DND-41 (cell line): ENCODE data around the gene MYH14.

Source experiments
- ATAC-seq: fragments of 200-7000 bp; cut with Tn5 transposase; 3 replicates; pipeline ENCODE4 v1.9.1; 2021; ENCODE audit warnings: low read depth; ENCODE audit not compliant: insufficient read depth
- DNase-seq: peaks from one replicate; pipeline ENCODE4 v3.0.0-alpha.2; 2020
- H2AFZ ChIP-seq: 2 replicates; pipeline ENCODE4 v1.6.0; 2012; ENCODE audit warnings: low read depth, low read length
- H3K27ac ChIP-seq: 2 replicates; pipeline ENCODE4 v1.5.1; 2012; ENCODE audit warnings: low read length, inconsistent platforms
- H3K27me3 ChIP-seq: fragments of 200-600 bp; sonication (generic); 2 replicates; pipeline ENCODE4 v1.6.0; 2012; ENCODE audit warnings: low read length, mild to moderate bottlenecking, inconsistent platforms; ENCODE audit not compliant: insufficient read depth, poor library complexity
- H3K36me3 ChIP-seq: 2 replicates; pipeline ENCODE4 v1.5.1; 2012; ENCODE audit warnings: low read length, inconsistent platforms; ENCODE audit not compliant: insufficient read depth
- H3K4me1 ChIP-seq: 2 replicates; pipeline ENCODE4 v1.5.1; 2012; ENCODE audit warnings: mild to moderate bottlenecking, low read length; ENCODE audit not compliant: insufficient read depth
- H3K4me2 ChIP-seq: 2 replicates; pipeline ENCODE4 v1.6.0; 2012; ENCODE audit warnings: mild to moderate bottlenecking, moderate library complexity, low read length, inconsistent platforms; ENCODE audit not compliant: insufficient read depth
- H3K4me3 ChIP-seq, 2 experiments: fragments of 200-600 bp in 1 of 2; shearing (Covaris generic) in 1 of 2; 2 replicates each; pipeline ENCODE4 v1.5.1; 2012 to 2016; ENCODE audit warnings: inconsistent platforms in 2 of 2, low read length in 2 of 2, mild to moderate bottlenecking in 2 of 2, low read depth in 1 of 2, moderate library complexity in 1 of 2
- H3K79me2 ChIP-seq: 2 replicates; pipeline ENCODE4 v1.6.0; 2012; ENCODE audit warnings: low read length, inconsistent platforms; ENCODE audit not compliant: insufficient read depth
- H3K9ac ChIP-seq: 2 replicates; pipeline ENCODE4 v1.6.0; 2012; ENCODE audit warnings: low read depth, mild to moderate bottlenecking, inconsistent platforms, low read length, moderate library complexity
- H3K9me3 ChIP-seq: 2 replicates; pipeline ENCODE4 v1.5.1; 2012; ENCODE audit warnings: low read length, moderate library complexity, mild to moderate bottlenecking, inconsistent platforms; ENCODE audit not compliant: insufficient read depth, severe bottlenecking
- H4K20me1 ChIP-seq: 2 replicates; pipeline ENCODE4 v1.6.0; 2012; ENCODE audit warnings: low read length; ENCODE audit not compliant: insufficient read depth
- CTCF ChIP-seq: IDR thresholded peaks from 2 replicates; pipeline ENCODE4 v1.5.1; 2012; ENCODE audit warnings: borderline replicate concordance, low read length, moderate library complexity, mild to moderate bottlenecking; ENCODE audit not compliant: poor library complexity, severe bottlenecking; ENCODE audit errors: extremely low read depth
- EZH2 ChIP-seq: IDR thresholded peaks from 3 replicates; pipeline ENCODE4 v1.6.1; 2012; ENCODE audit warnings: borderline replicate concordance, low read depth, mild to moderate bottlenecking, moderate library complexity, low read length, inconsistent platforms; ENCODE audit not compliant: severe bottlenecking

The MYH14 gene

GRCh38 chr19:50231821-50232220 is 28.4 kb downstream of the MYH14 start:
- Histone ChIP-seq H4K20me1 (no peaks in the 10 kb centered on the region), H2AFZ (no peak overlapping the region), H3K4me2 (no peak overlapping the region), H3K27me3 (no peaks in the 10 kb centered on the region), H3K79me2 (no peaks in the 10 kb centered on the region), H3K27ac (no peak overlapping the region), H3K4me3 (no peak overlapping the region), H3K36me3 (no peaks in the 10 kb centered on the region), H3K4me1 (no peaks in the 10 kb centered on the region), H3K9ac (no peak overlapping the region), H3K9me3 (no peaks in the 10 kb centered on the region)
- no peak for TF ChIP-seq CTCF
- TF ChIP-seq EZH2: no peak
- DNase-seq (no peak), ATAC-seq (no peak)

- TF ChIP-seq CTCF (no peak), EZH2 (no peak)
- Histone ChIP-seq H3K4me2 (no peak overlapping the region), H2AFZ (no peak overlapping the region), H3K9ac (no peak overlapping the region), H3K9me3 (no peaks in the 10 kb centered on the region), H4K20me1 (no peaks in the 10 kb centered on the region), H3K4me3 (no peak overlapping the region), H3K27me3 (no peaks in the 10 kb centered on the region), H3K4me1 (no peaks in the 10 kb centered on the region), H3K27ac (no peak overlapping the region), H3K79me2 (no peaks in the 10 kb centered on the region), H3K36me3 (no peaks in the 10 kb centered on the region)
- ATAC-seq (no peak), DNase-seq (no peak)
Measured at GRCh38 chr19:50232600-50232999, 29.2 kb downstream of the MYH14 start.

GRCh38 chr19:50233308-50233910 is 30.0 kb downstream of the MYH14 start:
- no peak overlapping the region for H3K27ac ChIP-seq
- no peaks in the 10 kb centered on the region for H3K9me3 ChIP-seq
- H3K27me3 ChIP-seq: no peaks in the 10 kb centered on the region
- no peak overlapping the region for H2AFZ ChIP-seq
- no peak for DNase-seq
- H3K9ac ChIP-seq: no peak overlapping the region
- H3K4me3 ChIP-seq: no peak overlapping the region
- H3K4me1 ChIP-seq: no peaks in the 10 kb centered on the region
- no peaks in the 10 kb centered on the region for H4K20me1 ChIP-seq
- TF ChIP-seq EZH2 (no peak), CTCF (no peak)
- ATAC-seq: no peak
- no peaks in the 10 kb centered on the region for H3K79me2 ChIP-seq
- no peaks in the 10 kb centered on the region for H3K36me3 ChIP-seq
- H3K4me2 ChIP-seq: no peak overlapping the region
